HG03432 (cell line): ENCODE measurements around the gene DLL4.
A peak's percentile ranks its signal among the peaks of the same experiment; 100 is the strongest.

Experiments used
- ATAC-seq: cut with Tn5 transposase; IDR thresholded peaks from one replicate; pipeline ENCODE4 v1.9.1; 2021; ENCODE audit warnings: mild to moderate bottlenecking, moderate library complexity; ENCODE audit not compliant: unreplicated experiment

DLL4 gene

DNA sequence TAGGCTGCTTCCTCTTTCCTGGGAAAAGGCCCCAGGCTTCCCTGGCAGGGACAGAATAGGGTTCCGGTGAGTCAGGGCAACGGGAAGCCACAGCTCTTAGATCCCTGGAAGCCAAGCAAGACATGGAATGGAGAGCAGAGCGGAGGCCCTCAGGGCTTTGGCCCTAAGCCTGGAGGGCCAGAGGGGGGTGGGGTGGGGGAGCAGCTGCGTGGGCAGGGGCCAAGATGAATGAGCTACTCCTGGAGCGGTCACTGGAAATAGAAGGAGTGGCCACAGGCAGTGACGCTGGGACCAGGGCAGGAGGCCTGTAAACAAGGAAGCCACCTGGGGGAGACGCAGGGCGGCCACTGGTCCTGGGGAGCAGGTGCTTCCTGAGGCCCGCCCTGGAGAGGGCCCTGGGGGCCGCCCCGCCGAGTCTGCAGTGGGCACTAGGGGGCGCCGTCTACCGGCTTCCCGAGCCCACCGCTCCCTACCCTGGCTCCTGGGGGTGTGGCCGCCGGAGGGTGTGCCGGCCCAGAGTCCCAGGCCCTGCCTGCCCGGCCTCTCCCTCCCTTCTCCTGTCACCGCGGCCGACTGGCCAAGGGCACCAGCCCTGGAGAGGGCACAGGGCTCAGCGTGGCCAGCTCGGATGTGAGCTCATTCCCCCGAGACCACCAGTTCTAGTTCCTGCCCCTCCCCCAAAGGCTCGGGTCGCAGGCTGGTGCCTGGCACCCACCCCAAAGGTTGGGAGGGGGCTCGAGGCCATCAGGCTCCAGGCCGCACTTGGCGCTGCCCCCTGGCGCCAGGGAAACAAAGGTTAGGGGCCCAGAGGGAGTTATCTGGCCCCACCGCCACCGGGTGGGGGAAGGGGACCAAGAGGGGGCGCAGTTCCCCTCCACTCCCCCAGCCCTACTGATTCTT, 22.8 kb upstream of the DLL4 start:
- peak; percentile 65 for ATAC-seq

DNA sequence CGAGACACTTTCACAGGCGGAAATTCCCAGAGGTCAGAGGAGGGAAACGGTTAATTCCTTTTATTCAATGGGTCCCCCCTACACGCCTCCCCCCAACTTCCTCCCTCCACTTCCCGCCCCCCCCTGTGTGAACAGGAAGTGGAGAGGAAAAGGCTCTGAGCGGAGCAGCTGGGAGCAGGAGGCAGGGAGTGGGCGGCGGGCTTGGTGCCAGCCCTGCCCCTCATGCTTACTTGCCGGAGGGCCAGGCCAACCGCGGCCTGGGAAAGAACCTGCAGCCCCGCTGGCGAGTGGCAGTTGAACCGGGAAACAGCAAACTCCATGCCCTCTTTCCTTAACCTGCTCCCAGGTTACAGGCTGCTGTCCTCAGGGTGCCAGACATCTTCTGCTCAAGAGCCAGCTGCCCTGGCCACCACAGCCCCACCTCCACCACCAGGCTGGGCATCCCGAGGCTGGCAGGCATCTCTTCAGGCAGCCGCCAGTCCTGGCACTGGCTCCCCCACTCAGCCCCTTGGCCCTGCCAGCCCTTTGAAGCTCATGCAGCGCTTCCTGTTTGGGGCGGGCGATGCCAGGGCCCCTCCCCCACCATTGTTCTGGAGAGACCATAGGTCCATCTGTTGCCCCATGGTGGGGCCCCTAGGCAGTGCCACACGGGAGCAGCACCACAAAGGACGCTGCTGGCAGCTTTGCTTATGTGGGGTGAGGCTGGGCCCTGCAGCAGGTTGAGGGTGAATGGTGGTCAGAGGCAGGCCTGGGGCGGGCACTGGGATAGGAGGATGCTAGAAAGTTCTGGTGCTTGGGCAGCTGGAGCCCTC, 21.9 kb upstream of the DLL4 start:
- ATAC-seq, result peak; percentile 17

DNA sequence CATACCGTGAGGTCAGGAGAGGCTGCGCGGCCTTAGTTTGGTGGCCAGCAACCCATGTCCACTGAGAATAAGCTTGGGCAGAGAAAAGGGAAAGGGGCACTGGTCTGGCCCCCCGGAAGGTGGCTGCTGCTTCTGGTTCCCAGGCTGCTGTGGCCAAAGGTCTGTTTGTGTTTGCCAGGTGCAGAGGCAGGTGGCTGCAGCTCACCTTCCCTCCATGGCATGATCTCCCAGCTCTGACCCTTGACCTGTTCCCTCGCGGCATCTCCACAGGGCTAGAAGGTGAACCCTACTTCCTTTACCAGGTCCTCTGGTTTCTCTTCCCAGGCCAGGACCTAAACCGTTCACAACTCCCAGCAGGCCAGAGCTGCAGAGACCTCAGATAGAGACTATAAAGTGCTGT, 21.0 kb upstream of the DLL4 start:
- ATAC-seq, result no peak

DNA sequence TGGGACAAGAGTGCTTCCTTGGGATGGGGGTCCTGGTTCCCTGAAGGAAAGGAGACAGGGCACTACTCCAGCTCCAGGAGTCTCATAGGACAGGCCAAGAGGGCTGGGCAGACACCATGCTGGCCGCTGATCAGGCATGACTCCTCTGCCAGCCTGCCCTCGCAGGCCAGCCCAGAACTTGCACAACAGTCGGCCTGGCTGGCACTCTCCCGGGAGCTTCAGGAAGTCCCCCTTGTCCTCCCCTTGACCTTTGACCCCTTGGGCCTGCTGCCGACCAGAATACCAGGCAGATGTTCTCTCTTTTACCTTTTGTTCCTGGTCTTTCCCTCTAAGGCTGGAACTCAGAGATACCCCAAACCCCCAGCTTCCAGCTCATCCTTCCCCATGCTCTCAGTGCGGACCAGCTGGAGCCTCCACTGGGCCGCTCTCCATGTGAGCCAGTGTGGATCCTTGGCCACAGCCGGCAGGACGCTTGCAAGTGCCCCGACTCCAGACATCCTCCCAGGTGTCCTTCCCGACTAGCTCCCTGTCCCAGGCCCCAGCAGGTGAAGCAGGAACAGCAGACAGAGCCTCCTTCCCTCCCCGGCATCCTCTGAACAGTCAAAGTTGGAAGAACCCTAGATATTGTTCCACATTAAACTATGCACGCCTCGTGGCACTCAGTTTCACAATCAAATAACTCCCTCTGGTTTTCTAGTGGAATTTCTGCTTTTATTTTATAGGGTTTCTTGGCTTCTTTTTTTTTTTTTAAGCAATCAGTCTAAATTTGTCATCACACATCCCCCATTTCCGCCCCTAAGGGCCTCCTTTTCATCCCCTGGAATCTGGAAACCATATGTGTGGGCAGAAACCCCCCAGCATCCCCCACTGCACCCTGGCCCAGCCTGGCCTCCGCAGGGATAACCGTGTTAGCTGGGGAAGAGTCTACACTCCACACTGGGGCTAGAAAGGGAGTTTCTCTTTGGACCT, 19.2 kb upstream of the DLL4 start:
- no peak for ATAC-seq

DNA sequence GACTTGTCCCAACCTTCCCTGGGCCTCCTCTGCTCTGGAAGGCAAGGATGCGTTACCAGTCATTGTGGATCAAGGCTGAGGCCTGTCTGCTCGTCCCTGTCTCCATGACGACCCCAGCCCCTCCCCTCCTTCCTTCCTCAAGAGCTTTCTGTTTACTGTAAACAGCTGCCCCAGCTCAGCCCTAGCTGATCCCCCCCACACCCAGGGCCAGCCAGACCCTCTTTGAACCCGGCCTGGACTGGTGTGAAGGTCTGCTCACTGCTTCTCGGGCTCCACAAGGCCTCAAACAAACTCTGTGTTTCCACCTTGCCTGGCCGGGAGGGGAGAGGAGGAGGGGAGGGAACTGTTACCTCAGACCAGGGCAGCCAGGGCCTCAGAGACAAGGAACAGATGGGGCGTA, 18.0 kb upstream of the DLL4 start:
- ATAC-seq, result no peak

DNA sequence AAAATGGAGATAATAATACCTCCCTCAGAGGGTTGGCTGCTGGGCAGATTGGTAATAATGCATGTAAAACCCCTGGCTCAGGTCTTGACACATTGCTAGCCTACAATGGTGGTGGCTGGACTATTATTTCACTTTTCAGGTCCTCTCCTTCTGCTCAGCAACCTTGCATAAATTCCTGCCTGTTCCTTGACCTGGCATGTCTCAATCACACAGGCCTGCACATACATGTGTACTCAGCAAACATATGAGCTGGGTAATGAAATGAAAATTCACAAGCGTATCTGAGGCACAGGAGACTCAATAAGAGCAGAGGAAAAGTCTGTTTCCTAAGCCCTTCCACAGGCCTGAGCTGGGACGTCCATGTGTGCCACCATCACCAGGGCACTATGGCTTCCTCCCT, 17.4 kb upstream of the DLL4 start:
- ATAC-seq, result no peak

DNA sequence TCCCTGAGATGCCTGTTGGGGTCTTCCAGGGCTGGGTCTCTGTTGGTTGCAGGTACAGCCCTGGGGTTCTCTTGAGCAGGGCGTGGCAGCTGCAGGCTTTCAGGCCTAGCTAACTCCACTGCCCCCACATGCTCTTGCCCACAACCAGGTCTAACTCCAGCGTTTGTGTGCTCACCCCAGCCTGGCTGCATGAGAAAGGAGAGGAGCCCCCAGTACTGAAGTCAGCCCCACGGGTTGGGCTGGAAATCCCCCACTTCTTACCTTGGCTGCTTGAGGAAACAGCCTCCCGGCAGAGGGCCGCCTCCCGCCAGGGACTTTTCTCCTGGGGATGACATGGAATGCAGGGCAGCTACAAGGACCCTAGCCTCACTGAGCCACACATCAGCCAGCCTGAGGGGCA, 16.7 kb upstream of the DLL4 start:
- no peak for ATAC-seq

DNA sequence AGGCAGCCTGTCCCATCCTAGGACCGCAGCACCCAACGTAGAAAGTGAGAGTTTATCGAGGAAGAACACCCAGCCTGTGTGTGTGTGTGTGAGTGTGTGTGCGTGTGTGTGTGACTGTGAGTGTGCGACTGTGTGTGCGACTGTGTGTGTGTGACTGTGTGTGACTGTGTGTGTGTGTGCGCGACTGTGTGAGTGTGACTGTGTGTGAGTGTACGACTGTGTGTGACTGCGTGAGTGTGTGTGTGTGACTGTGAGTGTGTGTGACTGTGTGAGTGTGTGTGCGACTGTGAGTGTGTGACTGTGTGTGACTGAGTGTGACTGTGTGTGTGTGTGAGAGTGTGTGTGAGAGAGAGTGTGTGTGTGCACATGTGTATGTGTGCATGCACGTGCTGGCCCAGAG, 15.1 kb upstream of the DLL4 start:
- no peak for ATAC-seq

DNA sequence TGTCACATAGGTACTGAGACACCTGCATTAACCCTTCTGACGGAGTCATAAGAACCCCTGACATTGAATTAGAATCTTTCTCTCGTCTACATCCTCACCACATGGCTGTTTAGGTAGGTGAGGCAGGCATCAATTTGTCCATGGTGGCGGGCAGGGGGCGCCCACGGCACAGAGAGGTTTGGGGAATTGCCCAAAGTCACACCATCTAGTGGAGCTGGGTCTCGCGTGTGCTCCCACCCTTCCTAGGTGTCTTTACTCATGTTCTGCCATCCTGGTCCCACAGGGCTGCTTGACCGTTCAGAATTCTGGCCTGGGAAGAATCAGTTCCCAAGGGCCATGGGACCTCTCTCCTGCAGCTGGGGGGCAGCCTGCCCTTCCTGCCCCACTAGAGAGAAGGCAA, 14.7 kb upstream of the DLL4 start:
- ATAC-seq, result no peak

DNA sequence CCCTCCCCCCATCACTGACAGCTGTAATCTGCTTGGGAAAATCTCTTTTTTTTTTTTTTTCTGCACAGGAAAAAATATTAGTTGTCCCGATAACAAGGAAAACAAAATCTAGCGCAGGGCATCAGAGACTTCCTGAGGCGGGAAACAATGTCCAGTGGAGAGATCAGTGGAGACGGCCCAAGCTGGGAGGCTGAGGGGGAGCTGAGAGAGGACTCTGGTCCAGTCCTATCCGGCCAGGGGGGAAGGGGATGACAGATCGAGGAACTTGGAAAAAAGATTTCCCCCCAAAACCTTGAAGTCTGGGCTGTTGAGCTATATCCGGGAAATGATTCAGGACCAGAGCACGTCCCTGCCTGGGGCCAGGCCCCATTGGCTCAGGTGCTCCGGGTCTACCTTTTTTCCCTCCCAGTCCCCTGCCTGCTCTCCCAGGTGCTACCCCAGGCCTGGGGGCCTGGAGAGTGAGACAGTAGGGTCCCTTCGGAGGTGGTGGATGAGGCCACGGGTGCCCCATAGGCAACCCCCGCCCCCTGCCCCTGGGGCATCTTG, 14.0 kb upstream of the DLL4 start:
- no peak for ATAC-seq

DNA sequence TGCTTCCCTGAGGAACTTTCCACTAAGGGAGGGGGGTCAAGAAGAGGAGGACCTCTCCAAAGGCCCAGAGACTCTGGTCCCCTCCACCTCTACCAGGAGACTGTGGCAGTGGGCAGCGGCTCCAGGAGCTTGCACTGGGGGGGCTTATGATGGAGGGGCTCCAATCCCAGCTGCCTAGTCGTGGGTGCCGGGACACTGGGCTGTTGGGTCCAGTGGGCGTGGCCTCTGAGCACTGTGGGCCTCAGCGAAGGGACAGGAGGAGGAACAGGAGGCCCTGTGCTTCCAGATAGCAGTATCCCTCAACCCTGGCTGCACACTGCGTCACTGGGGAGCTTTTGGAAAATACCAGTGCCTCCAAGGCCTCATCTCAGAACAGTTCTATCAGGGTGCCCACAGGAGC, 13.5 kb upstream of the DLL4 start:
- no peak for ATAC-seq

DNA sequence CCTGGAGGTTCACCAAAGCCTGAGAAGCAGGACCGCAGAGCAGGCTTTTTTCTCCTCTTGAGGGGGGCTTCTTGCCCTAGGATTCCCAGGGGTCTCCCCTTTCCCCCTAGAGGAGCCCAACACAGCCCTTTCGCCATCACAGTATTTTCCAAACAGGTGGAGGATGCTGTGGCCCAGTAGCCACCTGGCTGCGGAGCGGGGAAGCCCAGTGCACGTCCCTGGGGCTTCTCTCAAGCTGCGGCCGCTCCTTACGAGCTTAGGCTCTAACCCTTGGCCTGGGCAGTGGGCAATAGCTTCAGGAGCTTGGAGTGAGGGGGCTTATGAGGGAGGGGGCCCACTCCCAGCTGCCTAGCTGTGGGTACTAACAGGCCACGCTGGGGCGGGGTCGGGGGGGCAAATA, 11.6 kb upstream of the DLL4 start:
- no peak for ATAC-seq

DNA sequence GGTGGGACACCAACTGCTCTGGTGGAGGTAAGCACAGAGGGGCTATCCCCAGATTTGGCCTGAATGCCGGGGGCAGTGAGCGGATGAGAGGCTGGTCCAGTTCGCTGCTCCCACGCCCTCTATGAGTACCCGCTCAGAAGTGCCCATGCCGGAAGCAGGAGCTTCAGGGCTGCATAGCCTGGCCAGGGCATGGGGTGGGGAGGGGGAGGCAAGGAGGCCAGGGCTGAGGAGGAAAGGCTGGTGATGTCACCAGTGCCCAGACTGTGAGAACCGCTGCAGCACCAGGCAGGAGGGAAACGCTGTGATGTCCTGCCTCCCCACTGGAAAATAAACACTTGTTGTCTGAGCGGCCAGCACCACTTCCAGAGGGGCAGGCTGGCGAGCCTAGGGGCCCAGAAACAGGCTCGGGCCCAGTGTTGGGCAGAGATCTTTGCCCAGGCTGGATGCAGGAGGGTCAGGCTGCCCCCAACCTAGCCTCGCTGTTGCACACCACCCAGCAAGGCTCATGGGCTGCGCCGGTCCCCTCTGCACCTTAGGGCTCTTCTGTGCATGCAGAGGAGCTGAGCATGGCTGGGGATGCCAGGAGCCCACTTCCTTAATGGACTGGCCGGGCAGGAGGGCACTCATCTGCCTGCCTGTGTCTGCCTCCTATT, 10.9 kb upstream of the DLL4 start:
- ATAC-seq, result no peak

DNA sequence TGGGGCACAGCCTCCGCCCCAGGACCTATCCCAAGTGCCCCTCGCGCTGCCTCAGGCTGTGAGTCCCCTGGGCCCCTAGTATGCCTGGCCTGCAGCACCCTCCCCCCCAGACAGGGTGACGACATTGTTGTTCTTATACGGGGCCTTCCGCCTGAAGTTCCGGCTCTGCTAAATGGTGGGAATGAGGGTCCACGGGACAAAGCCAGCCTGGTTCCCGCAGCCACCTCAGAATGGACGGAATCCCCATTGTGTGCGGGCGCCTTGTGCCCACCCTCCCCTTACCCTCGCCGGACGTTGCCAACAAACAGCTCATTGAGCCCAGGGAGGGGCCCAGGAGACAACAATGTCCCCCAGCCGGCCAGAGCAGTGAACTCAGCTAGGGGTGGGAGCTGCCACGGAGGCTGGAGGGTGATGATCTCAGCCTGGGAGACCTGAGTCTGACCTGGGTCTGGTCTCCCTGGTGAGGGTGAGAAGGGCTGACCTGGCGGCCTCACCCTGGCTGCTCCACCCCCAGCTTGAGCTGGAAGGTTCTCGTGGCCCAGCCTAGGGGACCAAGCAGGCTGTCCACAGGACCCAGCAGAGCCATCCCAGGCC, 10.2 kb upstream of the DLL4 start:
- no peak for ATAC-seq

DNA sequence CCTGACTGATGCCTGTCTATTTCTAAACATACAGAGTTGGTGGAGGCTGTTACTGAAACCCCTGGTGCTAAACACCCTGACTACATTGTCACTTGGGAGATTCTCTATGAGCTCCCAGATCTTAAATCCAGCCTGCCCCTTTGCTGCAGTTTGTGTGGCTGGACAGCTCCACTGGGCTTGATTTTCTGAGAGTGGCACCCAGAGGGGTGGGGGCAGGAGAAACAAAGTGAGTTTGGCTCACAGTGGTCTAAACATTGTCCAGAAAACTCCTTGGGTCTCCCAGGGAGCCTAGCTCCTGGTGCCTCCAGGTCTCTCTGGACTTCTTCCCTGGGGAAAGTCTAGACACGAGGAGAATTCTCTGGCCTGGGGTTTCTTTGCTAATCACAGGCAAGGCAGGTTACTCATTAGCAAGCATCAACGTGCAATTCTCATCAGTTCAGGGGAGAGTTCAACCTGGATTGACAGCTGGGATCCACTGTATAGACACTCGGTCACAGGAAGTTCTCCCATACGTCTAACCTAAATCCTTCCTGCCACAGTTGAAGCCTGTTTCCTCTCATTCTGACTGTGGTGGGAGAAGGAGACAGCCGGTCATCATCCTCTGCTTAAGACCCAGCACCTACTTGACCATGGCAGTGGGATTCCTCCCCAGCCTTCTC, 7.1 kb upstream of the DLL4 start:
- ATAC-seq, result no peak

DNA sequence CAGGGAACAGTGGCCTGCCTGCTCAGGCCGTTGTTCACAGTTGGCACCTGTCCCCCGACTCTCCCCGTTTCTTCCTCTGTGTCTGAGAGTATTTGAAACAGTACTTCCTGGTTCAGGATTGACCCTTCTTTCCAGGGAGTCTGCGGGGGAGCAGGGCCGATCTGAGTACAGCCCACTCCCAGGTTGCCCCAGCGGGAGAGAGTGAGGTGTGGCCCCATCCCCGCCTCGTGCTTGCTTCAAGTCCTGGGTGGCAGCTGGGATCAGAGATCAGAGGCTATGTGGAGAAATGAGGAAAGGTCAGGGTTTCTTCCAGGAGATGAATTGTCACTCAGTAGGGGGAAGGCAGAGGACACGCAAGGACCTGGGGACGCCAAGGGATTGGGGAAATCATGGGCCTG, 6.5 kb upstream of the DLL4 start:
- no peak for ATAC-seq

DNA sequence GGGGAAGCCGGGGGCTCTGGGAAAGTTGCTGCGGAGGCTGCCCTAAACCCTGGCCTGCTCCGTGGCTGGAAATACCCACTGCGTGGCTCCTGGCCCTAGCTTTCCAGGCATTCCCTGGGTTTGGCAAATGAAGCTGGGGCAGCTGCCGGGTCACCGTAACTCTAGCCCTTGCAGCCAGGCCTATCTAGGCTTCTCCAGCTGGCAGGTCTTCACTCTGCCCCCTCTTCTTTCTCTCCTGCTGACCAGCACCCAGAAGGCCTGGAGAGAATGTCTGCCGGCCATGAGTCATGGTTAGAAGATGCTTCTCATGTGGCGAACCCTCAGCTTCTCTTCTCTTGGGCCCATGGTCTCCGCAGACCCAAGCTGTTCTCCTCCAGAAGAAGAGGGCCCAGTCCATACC, 5.6 kb upstream of the DLL4 start:
- no peak for ATAC-seq

DNA sequence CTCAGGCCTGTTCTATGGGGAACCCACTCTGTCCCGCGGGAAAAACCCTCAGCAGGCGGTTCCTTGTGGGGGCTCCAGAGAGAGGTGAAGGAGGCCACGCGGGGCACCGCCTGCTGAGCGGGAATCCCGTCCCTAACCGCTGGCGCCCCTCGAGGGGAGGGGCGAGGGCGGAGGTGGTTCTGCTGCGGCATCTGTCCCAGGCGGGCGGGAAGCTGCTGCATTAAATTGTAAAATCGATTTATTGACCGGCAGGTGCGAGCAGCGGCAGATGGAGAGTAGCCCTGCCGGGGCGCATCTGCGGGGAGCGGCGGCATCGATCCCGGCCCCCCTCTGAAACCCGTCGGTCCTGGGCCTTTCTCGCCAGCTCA, 3.7 kb upstream of the DLL4 start:
- ATAC-seq, result no peak

DNA sequence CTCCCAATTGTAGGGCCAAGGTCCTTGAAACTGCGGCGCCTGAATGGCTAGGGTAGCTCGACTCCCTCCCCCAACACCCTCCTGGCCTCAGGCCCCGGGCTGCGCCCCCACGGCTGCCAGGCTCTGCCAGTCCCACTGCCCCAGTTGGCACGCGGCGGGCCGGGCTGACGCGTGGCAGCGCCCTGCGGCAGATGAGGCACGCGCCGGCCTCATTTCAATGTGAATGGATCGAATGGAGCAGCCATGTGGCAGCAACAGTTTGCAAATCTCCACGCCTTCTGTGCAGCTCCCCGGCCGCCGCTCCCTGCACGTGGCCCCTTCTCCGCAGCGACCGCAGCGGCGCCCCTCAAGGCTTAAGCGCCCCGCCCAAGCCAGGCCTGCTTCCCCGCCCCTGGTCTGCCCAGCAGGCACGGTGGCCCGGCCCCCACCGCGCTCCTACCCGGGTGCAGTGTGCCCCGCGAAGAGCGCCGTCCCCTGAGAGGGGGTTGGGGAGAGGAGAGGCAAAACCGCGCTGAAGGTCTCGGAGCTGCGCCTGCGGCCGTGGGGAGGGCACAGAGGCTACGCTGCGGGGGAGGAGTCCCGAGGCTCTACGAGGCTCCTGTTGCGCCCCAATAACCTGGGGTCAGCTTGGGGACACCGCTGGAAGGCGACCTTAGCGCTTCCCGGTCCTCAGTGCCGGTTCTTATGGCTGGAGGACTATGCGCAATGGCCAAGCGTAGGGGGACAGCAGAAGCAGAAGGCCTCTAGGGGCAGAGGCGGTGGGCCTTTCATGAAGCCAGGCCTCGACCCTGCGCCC, 3.1 kb upstream of the DLL4 start:
- no peak for ATAC-seq
